ENCODE results near the gene B3GNT3.

B3GNT3 gene

GRCh38 chr19:17811681-17812080 is 16.7 kb downstream of the B3GNT3 start:
- Histone ChIP-seq H3K36me3 (ENCODE audit: control insufficient read depth, insufficient read depth, low read length) (no peaks in the 10 kb centered on the region), H3K27ac (ENCODE audit: insufficient read depth, low read length, poor library complexity, severe bottlenecking) (no peak overlapping the region), H3K4me1 (ENCODE audit: control insufficient read depth, insufficient read depth, low read length, poor library complexity, severe bottlenecking) (no peaks in the 10 kb centered on the region), H3K4me3 (ENCODE audit: insufficient read depth, low read depth, low read length, poor library complexity, severe bottlenecking) (no peak overlapping the region), H3K27me3 (replicated peaks; ENCODE audit: control insufficient read depth, insufficient read depth, low read length, poor library complexity, severe bottlenecking) (no peaks in the 10 kb centered on the region), H3K9me3 (ENCODE audit: control insufficient read depth, low read length) (no peaks in the 10 kb centered on the region)
- DNase-seq, result no peak

GRCh38 chr19:17812099-17812498 is 17.2 kb downstream of the B3GNT3 start:
- Histone ChIP-seq H3K4me1 (ENCODE audit: control insufficient read depth, insufficient read depth, low read length, poor library complexity, severe bottlenecking) (no peaks in the 10 kb centered on the region), H3K27me3 (replicated peaks; ENCODE audit: control insufficient read depth, insufficient read depth, low read length, poor library complexity, severe bottlenecking) (no peaks in the 10 kb centered on the region), H3K4me3 (ENCODE audit: insufficient read depth, low read depth, low read length, poor library complexity, severe bottlenecking) (no peak overlapping the region), H3K9me3 (ENCODE audit: control insufficient read depth, low read length) (no peaks in the 10 kb centered on the region), H3K27ac (ENCODE audit: insufficient read depth, low read length, poor library complexity, severe bottlenecking) (no peak overlapping the region), H3K36me3 (ENCODE audit: control insufficient read depth, insufficient read depth, low read length) (no peaks in the 10 kb centered on the region)
- no peak for DNase-seq

GRCh38 chr19:17817668-17818363 is 22.9 kb downstream of the B3GNT3 start:
- DNase-seq, result no peak
- no peak overlapping the region for H3K27ac ChIP-seq (ENCODE audit: insufficient read depth, low read length, poor library complexity, severe bottlenecking)
- H3K36me3 ChIP-seq (ENCODE audit: control insufficient read depth, insufficient read depth, low read length), result no peaks in the 10 kb centered on the region
- no peaks in the 10 kb centered on the region for H3K27me3 ChIP-seq (replicated peaks; ENCODE audit: control insufficient read depth, insufficient read depth, low read length, poor library complexity, severe bottlenecking)
- H3K9me3 ChIP-seq (ENCODE audit: control insufficient read depth, low read length), result no peaks in the 10 kb centered on the region
- no peaks in the 10 kb centered on the region for H3K4me1 ChIP-seq (ENCODE audit: control insufficient read depth, insufficient read depth, low read length, poor library complexity, severe bottlenecking)
- no peak overlapping the region for H3K4me3 ChIP-seq (ENCODE audit: insufficient read depth, low read depth, low read length, poor library complexity, severe bottlenecking)

GRCh38 chr19:17821190-17821589 is 26.3 kb downstream of the B3GNT3 start, which contains the start of gene INSL3:
INSL3 (minus strand) TSS chr19:17821519; CDS start chr19:17821506, 13 bp downstream.
- H3K27ac ChIP-seq (ENCODE audit: insufficient read depth, low read length, poor library complexity, severe bottlenecking), result no peak within 1 kb of the TSS
- peaks cover 5% of the 10 kb centered on the region for H3K36me3 ChIP-seq (ENCODE audit: control insufficient read depth, insufficient read depth, low read length)
- no peaks in the 10 kb centered on the region for H3K27me3 ChIP-seq (replicated peaks; ENCODE audit: control insufficient read depth, insufficient read depth, low read length, poor library complexity, severe bottlenecking)
- no peak within 1 kb of the TSS for H3K4me3 ChIP-seq (ENCODE audit: insufficient read depth, low read depth, low read length, poor library complexity, severe bottlenecking)
- no peak for DNase-seq
- H3K9me3 ChIP-seq (ENCODE audit: control insufficient read depth, low read length), result no peaks in the 10 kb centered on the region
- no peaks in the 10 kb centered on the region for H3K4me1 ChIP-seq (ENCODE audit: control insufficient read depth, insufficient read depth, low read length, poor library complexity, severe bottlenecking)

GRCh38 chr19:17824339-17824738 is 29.4 kb downstream of the B3GNT3 start:
- Histone ChIP-seq H3K9me3 (ENCODE audit: control insufficient read depth, low read length) (no peaks in the 10 kb centered on the region), H3K4me1 (ENCODE audit: control insufficient read depth, insufficient read depth, low read length, poor library complexity, severe bottlenecking) (no peaks in the 10 kb centered on the region), H3K27me3 (replicated peaks; ENCODE audit: control insufficient read depth, insufficient read depth, low read length, poor library complexity, severe bottlenecking) (no peaks in the 10 kb centered on the region), H3K36me3 (ENCODE audit: control insufficient read depth, insufficient read depth, low read length) (peaks cover 19% of the 10 kb centered on the region), H3K4me3 (ENCODE audit: insufficient read depth, low read depth, low read length, poor library complexity, severe bottlenecking) (no peak overlapping the region), H3K27ac (ENCODE audit: insufficient read depth, low read length, poor library complexity, severe bottlenecking) (no peak overlapping the region)
- no peak for DNase-seq

GRCh38 chr19:17826508-17827056 is 31.6 kb downstream of the B3GNT3 start:
- H3K27ac ChIP-seq (ENCODE audit: insufficient read depth, low read length, poor library complexity, severe bottlenecking), result no peak overlapping the region
- H3K36me3 ChIP-seq (ENCODE audit: control insufficient read depth, insufficient read depth, low read length), result peaks cover 38% of the 10 kb centered on the region
- H3K4me3 ChIP-seq (ENCODE audit: insufficient read depth, low read depth, low read length, poor library complexity, severe bottlenecking), result no peak overlapping the region
- H3K9me3 ChIP-seq (ENCODE audit: control insufficient read depth, low read length), result no peaks in the 10 kb centered on the region
- H3K4me1 ChIP-seq (ENCODE audit: control insufficient read depth, insufficient read depth, low read length, poor library complexity, severe bottlenecking), result no peaks in the 10 kb centered on the region
- no peaks in the 10 kb centered on the region for H3K27me3 ChIP-seq (replicated peaks; ENCODE audit: control insufficient read depth, insufficient read depth, low read length, poor library complexity, severe bottlenecking)
- DNase-seq, result no peak

- H3K4me3 ChIP-seq (ENCODE audit: insufficient read depth, low read depth, low read length, poor library complexity, severe bottlenecking), result no peak overlapping the region
- no peaks in the 10 kb centered on the region for H3K9me3 ChIP-seq (ENCODE audit: control insufficient read depth, low read length)
- no peak overlapping the region for H3K27ac ChIP-seq (ENCODE audit: insufficient read depth, low read length, poor library complexity, severe bottlenecking)
- no peaks in the 10 kb centered on the region for H3K4me1 ChIP-seq (ENCODE audit: control insufficient read depth, insufficient read depth, low read length, poor library complexity, severe bottlenecking)
- DNase-seq, result no peak
- no peaks in the 10 kb centered on the region for H3K27me3 ChIP-seq (replicated peaks; ENCODE audit: control insufficient read depth, insufficient read depth, low read length, poor library complexity, severe bottlenecking)
- peaks cover 63% of the 10 kb centered on the region for H3K36me3 ChIP-seq (ENCODE audit: control insufficient read depth, insufficient read depth, low read length)
Measured at GRCh38 chr19:17829855-17830566, 35.1 kb downstream of the B3GNT3 start.

GRCh38 chr19:17830567-17831418 is 35.9 kb downstream of the B3GNT3 start:
- peaks cover 71% of the 10 kb centered on the region for H3K36me3 ChIP-seq (ENCODE audit: control insufficient read depth, insufficient read depth, low read length)

GRCh38 chr19:17831419-17831888 is 36.5 kb downstream of the B3GNT3 start:
- Histone ChIP-seq H3K27me3 (replicated peaks; ENCODE audit: control insufficient read depth, insufficient read depth, low read length, poor library complexity, severe bottlenecking) (no peaks in the 10 kb centered on the region), H3K4me1 (ENCODE audit: control insufficient read depth, insufficient read depth, low read length, poor library complexity, severe bottlenecking) (no peaks in the 10 kb centered on the region), H3K4me3 (ENCODE audit: insufficient read depth, low read depth, low read length, poor library complexity, severe bottlenecking) (no peak overlapping the region), H3K27ac (ENCODE audit: insufficient read depth, low read length, poor library complexity, severe bottlenecking) (no peak overlapping the region), H3K9me3 (ENCODE audit: control insufficient read depth, low read length) (no peaks in the 10 kb centered on the region), H3K36me3 (ENCODE audit: control insufficient read depth, insufficient read depth, low read length) (peaks cover 75% of the 10 kb centered on the region)
- DNase-seq, result no peak

More at GRCh38 chr19:17830567-17831418, 35.9 kb downstream of the B3GNT3 start:
- no peaks in the 10 kb centered on the region for H3K9me3 ChIP-seq (ENCODE audit: control insufficient read depth, low read length)
- no peak overlapping the region for H3K4me3 ChIP-seq (ENCODE audit: insufficient read depth, low read depth, low read length, poor library complexity, severe bottlenecking)
- DNase-seq, result peak; percentile 9 to 42 (median 24)
- no peaks in the 10 kb centered on the region for H3K27me3 ChIP-seq (replicated peaks; ENCODE audit: control insufficient read depth, insufficient read depth, low read length, poor library complexity, severe bottlenecking)
- no peaks in the 10 kb centered on the region for H3K4me1 ChIP-seq (ENCODE audit: control insufficient read depth, insufficient read depth, low read length, poor library complexity, severe bottlenecking)
- no peak overlapping the region for H3K27ac ChIP-seq (ENCODE audit: insufficient read depth, low read length, poor library complexity, severe bottlenecking)
